ENCODE data around the gene UBALD2. TPM values are rescaled to one million over a fixed set of nuclear protein-coding genes. Genes with fewer than 3 reads are reported as not detected.

UBALD2 gene
- total and polyA plus RNA-seq, 2 donors (not counting 3 experiments of a cell fraction or from before 2014, with no cell fraction given): 46.9 to 70.9 TPM

- H2AFZ ChIP-seq (ENCODE audit: low read depth, low read length): no peak overlapping the region
- ChIA-PET POLR2A (no interaction called here), CTCF (interaction anchor here (1.3 kb wide), 1 partner anchor 16 kb away, joined by 3 read pairs; no protein-coding TSS in a partner anchor)
- H3K4me3 ChIP-seq (replicated peaks in 1 of 3; ENCODE audit: insufficient read depth in 1 of 3, low read depth in 1 of 3, low read length in 3 of 3): no peak overlapping the region
- H3K4me1 ChIP-seq (ENCODE audit: control insufficient read depth, extremely low read depth, insufficient read depth, low read length): peaks cover 4% of the 10 kb centered on the region
- intact Hi-C loops (cut with micrococcal nuclease): loop anchor here (5.0 kb wide), 1 partner anchor 174 kb away; no protein-coding TSS in a partner anchor
- no peaks in the 10 kb centered on the region for H3K9me1 ChIP-seq (replicated peaks; ENCODE audit: control insufficient read depth, extremely low read depth, insufficient read depth, low read length)
- H3K27me3 ChIP-seq (ENCODE audit: control insufficient read depth in 2 of 2, insufficient read depth in 2 of 2, low read length in 2 of 2): no peaks in the 10 kb centered on the region
- no peak overlapping the region for H3K9ac ChIP-seq (replicated peaks; ENCODE audit: extremely low read depth, insufficient read depth, low read length)
- H3K4me2 ChIP-seq (ENCODE audit: insufficient read depth, low read length): no peak overlapping the region
- H3K36me3 ChIP-seq (ENCODE audit: control insufficient read depth in 2 of 2, extremely low read depth in 1 of 2, insufficient read depth in 2 of 2, low read length in 2 of 2): peaks cover 0 to 1% of the 10 kb centered on the region in 2 experiments
- DNase-seq (ENCODE audit: low read depth, low spot score) (no peak), FAIRE-seq (no peak)
- no peaks in the 10 kb centered on the region for H3K9me3 ChIP-seq (replicated peaks; ENCODE audit: control insufficient read depth, insufficient read depth, low read length)
- H3K27ac ChIP-seq (ENCODE audit: insufficient read depth, low read depth, low read length): no peak overlapping the region
- TF ChIP-seq POLR2AphosphoS5 (IDR thresholded peaks at IDR 0.05; ENCODE audit: insufficient read depth, low read depth, low read length) (no peak), JUN (IDR thresholded peaks at IDR 0.05; ENCODE audit: borderline replicate concordance, insufficient read depth, insufficient read length, low read depth) (no peak), EZH2 (IDR thresholded peaks at IDR 0.05; ENCODE audit: borderline replicate concordance, low read depth, low read length, severe bottlenecking) (no peak), FOS (IDR thresholded peaks at IDR 0.05; ENCODE audit: borderline replicate concordance, insufficient read depth, low read length) (no peak), GATA2 (IDR thresholded peaks at IDR 0.05; ENCODE audit: insufficient read depth, insufficient read length, low read depth, low read length) (no peak), MYC (IDR thresholded peaks at IDR 0.05; ENCODE audit: low read depth, low read length) (no peak)
- BruUV-seq (replicated peaks): no TSS peak
- dilution Hi-C loops (cut with MboI; ENCODE audit: extremely low pct_ligation_motif_present, low sequenced_read_pairs): no loop called here
- no peaks in the 10 kb centered on the region for H3K79me2 ChIP-seq (ENCODE audit: control insufficient read depth, insufficient read depth, low read length)
- no peaks in the 10 kb centered on the region for H4K20me1 ChIP-seq (replicated peaks; ENCODE audit: control insufficient read depth, extremely low read depth, insufficient read depth, low read length)
These were observed 31.0 kb downstream of the UBALD2 start for GRCh38 chr17:76296186-76296585.

GRCh38 chr17:76296889-76297288, 31.7 kb downstream of the UBALD2 start:
- Histone ChIP-seq H3K27ac (ENCODE audit: insufficient read depth, low read depth, low read length) (no peak overlapping the region), H4K20me1 (replicated peaks; ENCODE audit: control insufficient read depth, extremely low read depth, insufficient read depth, low read length) (no peaks in the 10 kb centered on the region), H3K9me3 (replicated peaks; ENCODE audit: control insufficient read depth, insufficient read depth, low read length) (no peaks in the 10 kb centered on the region), H3K9ac (replicated peaks; ENCODE audit: extremely low read depth, insufficient read depth, low read length) (no peak overlapping the region), H2AFZ (ENCODE audit: low read depth, low read length) (no peak overlapping the region), H3K9me1 (replicated peaks; ENCODE audit: control insufficient read depth, extremely low read depth, insufficient read depth, low read length) (no peaks in the 10 kb centered on the region), H3K4me3 (replicated peaks in 1 of 3; ENCODE audit: insufficient read depth in 1 of 3, low read depth in 1 of 3, low read length in 3 of 3) (no peak overlapping the region), H3K79me2 (ENCODE audit: control insufficient read depth, insufficient read depth, low read length) (no peaks in the 10 kb centered on the region), H3K4me1 (ENCODE audit: control insufficient read depth, extremely low read depth, insufficient read depth, low read length) (peaks cover 4% of the 10 kb centered on the region), H3K36me3 (ENCODE audit: control insufficient read depth in 2 of 2, extremely low read depth in 1 of 2, insufficient read depth in 2 of 2, low read length in 2 of 2) (peaks cover 0 to 1% of the 10 kb centered on the region in 2 experiments), H3K4me2 (ENCODE audit: insufficient read depth, low read length) (no peak overlapping the region), H3K27me3 (ENCODE audit: control insufficient read depth in 2 of 2, insufficient read depth in 2 of 2, low read length in 2 of 2) (no peaks in the 10 kb centered on the region)
- POLR2A ChIA-PET: no interaction called here
- FAIRE-seq: no peak
- TF ChIP-seq GATA2 (IDR thresholded peaks at IDR 0.05; ENCODE audit: insufficient read depth, insufficient read length, low read depth, low read length): no peak
- no peak for TF ChIP-seq JUN (IDR thresholded peaks at IDR 0.05; ENCODE audit: borderline replicate concordance, insufficient read depth, insufficient read length, low read depth)
- TF ChIP-seq EZH2 (IDR thresholded peaks at IDR 0.05; ENCODE audit: borderline replicate concordance, low read depth, low read length, severe bottlenecking): no peak
- no peak for TF ChIP-seq CTCF (IDR thresholded peaks at IDR 0.05; ENCODE audit: extremely low read depth in 1 of 2, insufficient read depth in 1 of 2, low read depth in 1 of 2, low read length in 2 of 2)
- TF ChIP-seq POLR2A (IDR thresholded peaks at IDR 0.05; ENCODE audit: low read depth, low read length): no peak
- TF ChIP-seq MYC (IDR thresholded peaks at IDR 0.05; ENCODE audit: low read depth, low read length): no peak
- no peak for TF ChIP-seq MAX (IDR thresholded peaks at IDR 0.05; ENCODE audit: insufficient read depth, insufficient read length)
- no peak for TF ChIP-seq POLR2AphosphoS5 (IDR thresholded peaks at IDR 0.05; ENCODE audit: insufficient read depth, low read depth, low read length)
- TF ChIP-seq FOS (IDR thresholded peaks at IDR 0.05; ENCODE audit: borderline replicate concordance, insufficient read depth, low read length): no peak
- CTCF ChIA-PET: interaction anchor here (1.2 kb wide), 1 partner anchor 73 kb away, joined by 3 read pairs; no protein-coding TSS in a partner anchor
- intact Hi-C loops (cut with micrococcal nuclease) (loop anchor here (5.0 kb wide), 1 partner anchor 175 kb away; no protein-coding TSS in a partner anchor), dilution Hi-C loops (cut with MboI; ENCODE audit: extremely low pct_ligation_motif_present, low sequenced_read_pairs) (no loop called here)
- BruUV-seq (replicated peaks): no TSS peak
- DNase-seq (ENCODE audit: low read depth, low spot score): no peak

Data from endothelial cell of umbilical vein (primary cell).